GM13977 (cell line): Measurements from ENCODE around the gene SPOCD1.
A peak's percentile ranks its signal among the peaks of the same experiment; 100 is the strongest.

ENCODE experiments used
- DNase-seq: peaks from one replicate; pipeline ENCODE4 v3.0.0; 2012; ENCODE audit warnings: low spot score
- CTCF ChIP-seq: IDR thresholded peaks from 2 replicates; pipeline ENCODE4 v1.5.1; 2012; ENCODE audit warnings: mild to moderate bottlenecking, control low read depth; ENCODE audit not compliant: insufficient read depth; ENCODE audit errors: extremely low read depth, missing control alignments
- in situ Hi-C: fragments of 300-500 bp; cut with MboI; formaldehyde crosslinking; loops from one replicate; pipeline ENCODE4 v1.12.0; 2022; ENCODE audit warnings: low sequenced_read_pairs, low pct_unique_long_range_greater_than_20kb, mixed read lengths, inconsistent platforms; ENCODE audit not compliant: unreplicated experiment

Gene SPOCD1

GRCh38 chr1:31843506-31843905 lies 27.7 kb upstream of the SPOCD1 start:
- DNase-seq: no peak
- in situ Hi-C loops: no loop called here
- TF ChIP-seq CTCF: no peak

- DNase-seq: peak; percentile 9
- in situ Hi-C loops: no loop called here
- no peak for TF ChIP-seq CTCF
Measured at GRCh38 chr1:31839662-31840343, 24.0 kb upstream of the SPOCD1 start.

GRCh38 chr1:31837451-31838158 lies 21.8 kb upstream of the SPOCD1 start:
- in situ Hi-C loops: no loop called here
- TF ChIP-seq CTCF: no peak
- no peak for DNase-seq

GRCh38 chr1:31836638-31837037 lies 20.8 kb upstream of the SPOCD1 start:
- in situ Hi-C loops: no loop called here
- DNase-seq: no peak
- TF ChIP-seq CTCF: no peak

GRCh38 chr1:31835415-31835814 lies 19.6 kb upstream of the SPOCD1 start:
- no peak for DNase-seq
- no peak for TF ChIP-seq CTCF
- in situ Hi-C loops: no loop called here

- no peak for DNase-seq
- TF ChIP-seq CTCF: peak; percentile 36
- in situ Hi-C loops: no loop called here
Measured at GRCh38 chr1:31834501-31834900, 18.7 kb upstream of the SPOCD1 start.
